ENCODE data around the gene ELL2.
"Not testable (repeated sequence)": the region's sequence is repeated elsewhere in the genome, so short reads cannot be mapped to it uniquely, and the experiment has no call there.

The ELL2 gene

DNA sequence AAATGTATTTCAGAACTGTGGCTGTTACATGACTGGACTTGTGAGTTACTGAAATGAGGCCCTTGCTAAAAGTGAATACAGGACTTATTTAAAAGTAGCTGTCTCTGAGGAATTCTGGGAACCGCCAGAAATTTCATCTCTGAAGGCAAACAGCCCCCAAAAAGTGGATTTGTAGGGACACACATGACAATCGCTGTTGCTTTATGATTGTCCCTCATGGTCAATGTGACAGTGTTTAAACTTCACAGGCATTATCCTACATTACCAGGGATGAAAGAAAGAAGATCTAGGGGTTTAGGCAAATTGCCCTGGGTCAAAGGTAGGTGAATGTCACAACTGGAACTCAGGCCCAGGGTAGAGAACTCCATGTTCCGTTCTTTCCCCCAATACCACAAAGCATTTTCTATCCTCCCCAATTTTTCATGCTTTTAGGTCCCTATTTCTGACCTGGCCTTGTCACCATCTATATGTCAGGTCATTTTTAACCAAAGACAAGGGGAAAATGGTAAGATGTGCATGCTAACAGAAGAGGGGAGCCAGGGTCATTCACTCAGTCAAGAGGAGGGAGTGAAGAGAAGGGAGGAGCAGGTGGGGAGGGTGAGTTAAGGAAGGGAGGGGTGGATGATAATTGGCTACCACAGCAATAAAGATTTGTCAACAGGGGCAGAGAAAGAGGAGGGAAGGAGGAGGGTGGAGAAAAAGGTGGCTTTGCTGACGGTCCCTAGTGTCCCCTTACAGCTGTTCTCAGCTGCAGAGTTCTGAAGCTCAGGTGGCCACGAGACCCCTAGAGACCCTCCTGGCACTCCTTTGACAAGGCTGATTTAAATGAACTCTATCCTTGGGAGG, 81.3 kb downstream of the ELL2 start:
- no peak for DNase-seq (ENCODE audit: low spot score)

DNA sequence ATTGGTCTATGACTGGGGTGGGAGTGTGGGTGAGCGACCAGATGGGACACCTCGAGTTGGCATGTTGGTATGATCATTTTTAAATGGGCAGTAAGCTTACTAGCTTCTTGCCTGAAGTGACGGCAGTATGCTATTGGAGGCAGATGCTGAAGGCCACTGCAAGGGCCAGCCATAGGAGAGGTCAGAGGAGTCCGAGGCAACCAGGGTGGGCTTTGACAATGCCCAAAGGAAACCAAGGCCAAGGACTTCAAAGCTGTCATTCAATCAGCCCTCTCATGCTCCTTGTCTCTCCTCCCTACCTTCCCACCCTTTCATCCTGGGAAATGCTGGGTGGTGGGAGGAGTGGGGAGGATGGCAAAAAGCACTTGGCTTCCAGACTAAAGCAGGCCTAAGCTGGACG, 82.0 kb downstream of the ELL2 start:
- DNase-seq (ENCODE audit: low spot score): no peak

DNA sequence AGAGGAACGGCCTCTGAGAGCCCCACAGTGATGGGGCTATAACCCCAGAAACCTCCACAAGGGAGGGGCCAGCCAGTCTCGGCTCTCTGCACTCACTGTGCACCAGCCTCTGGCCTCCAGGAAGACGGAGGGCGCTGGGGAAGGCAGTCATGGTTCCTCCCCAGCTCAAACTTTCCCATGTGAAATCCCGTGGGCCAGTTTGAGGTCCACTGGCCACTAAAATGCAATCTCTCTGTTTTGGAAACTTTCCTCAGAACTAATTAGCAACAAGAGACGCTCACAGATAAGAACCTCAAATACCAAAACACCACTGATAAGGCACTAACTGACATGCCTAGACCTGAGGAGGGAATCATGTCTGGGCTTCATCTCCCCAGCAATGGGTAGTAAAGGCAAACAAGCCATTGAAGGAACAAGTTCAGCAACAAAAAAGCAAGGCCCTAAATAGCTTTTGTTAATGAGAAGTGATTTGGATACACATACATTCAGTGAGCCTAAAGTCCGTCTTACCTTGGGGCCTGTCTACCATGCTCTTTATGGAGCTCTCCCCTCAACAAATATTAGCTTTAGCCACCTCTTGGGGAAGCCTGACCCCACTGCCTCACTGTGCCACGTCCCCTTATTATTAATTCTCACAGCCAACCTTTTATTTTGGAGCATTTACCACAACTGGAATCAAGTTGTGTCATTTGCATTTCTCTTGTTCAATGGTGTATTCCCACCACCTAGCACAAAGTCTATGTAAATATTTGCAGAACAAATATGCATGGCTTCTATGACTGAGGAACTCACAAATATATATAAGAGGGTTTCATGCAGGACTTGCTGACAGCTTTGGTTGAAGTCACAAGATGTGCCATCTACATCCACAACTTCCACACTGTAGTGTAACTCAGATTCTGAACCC, 83.0 kb downstream of the ELL2 start:
- DNase-seq (ENCODE audit: low spot score): no peak

GRCh38 chr5:95876782-95877181, 84.9 kb downstream of the ELL2 start:
- DNase-seq (ENCODE audit: low spot score): no peak

- DNase-seq (ENCODE audit: low spot score): no peak
Measured at GRCh38 chr5:95874246-95874645, 87.4 kb downstream of the ELL2 start.

GRCh38 chr5:95873351-95873750, 88.3 kb downstream of the ELL2 start:
- DNase-seq (ENCODE audit: low spot score): no peak

- peak; percentile 59 for DNase-seq (ENCODE audit: low spot score)
Measured at GRCh38 chr5:95872346-95873268, 89.0 kb downstream of the ELL2 start.

GRCh38 chr5:95871146-95871806, 90.4 kb downstream of the ELL2 start:
- DNase-seq (ENCODE audit: low spot score): no peak

DNA sequence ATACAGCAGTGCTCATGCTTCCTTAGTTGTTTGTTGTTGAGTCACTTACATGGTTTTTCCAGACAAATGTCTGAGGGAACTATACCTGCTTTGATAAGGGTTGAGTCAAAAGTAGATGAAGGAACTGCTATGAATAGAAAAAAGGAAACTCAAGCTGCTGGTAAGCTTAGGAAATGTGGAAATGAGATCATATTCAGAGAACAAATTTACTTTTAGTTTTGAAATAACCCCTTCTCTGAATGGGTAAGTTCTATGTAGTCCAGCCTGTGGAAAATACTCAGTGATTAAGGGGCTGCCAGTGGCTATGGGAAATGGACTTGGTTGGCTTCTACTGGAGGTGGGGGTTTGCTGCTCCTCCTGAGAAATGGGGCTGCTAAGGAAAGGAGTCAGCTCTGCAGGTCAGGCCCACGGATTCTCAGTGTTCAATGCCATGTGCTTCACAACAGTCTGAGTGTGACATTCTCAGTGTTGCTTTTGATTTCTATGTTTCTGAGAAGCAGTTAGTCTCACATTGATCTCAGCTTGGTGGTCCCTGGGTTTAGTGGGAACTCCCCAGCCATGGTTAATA, 91.5 kb downstream of the ELL2 start:
- DNase-seq (ENCODE audit: low spot score): no peak

DNA sequence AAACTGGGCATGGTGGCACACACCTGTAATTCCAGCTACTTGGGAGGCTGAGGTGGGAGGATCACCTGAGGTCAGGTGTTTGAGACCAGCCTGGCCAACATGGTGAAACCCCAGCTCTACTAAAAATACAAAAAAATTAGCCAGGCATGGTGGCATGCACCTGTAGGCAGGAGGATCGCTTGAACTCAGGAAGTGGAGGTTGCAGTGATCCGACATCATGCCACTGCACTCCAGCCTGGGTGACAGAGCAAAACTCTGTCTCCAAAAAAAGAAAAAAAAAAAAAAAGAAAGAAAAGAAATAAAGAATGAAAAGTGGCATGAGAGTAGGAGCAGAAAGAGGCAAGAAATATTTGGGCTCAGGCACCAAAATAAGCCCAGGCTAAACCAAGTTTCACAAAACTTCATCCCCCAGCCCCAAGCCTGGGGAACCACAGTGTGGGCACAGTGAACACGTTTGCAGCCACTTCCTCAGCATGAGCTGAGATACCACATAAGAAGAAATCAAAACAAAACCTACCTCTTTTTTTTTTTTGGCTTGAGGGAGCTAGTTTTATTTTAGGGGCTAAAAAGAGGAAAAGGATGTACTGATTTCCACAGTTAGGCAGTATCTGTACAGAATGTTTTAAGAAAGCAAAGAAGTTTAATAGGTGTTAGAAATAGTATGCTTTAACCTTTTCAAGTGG, 92.3 kb downstream of the ELL2 start:
- DNase-seq (ENCODE audit: low spot score): not testable (repeated sequence)

- no peak for DNase-seq (ENCODE audit: low spot score)
Measured at GRCh38 chr5:95868136-95868535, 93.5 kb downstream of the ELL2 start.

- DNase-seq (ENCODE audit: low spot score): no peak
Measured at GRCh38 chr5:95866435-95867040, 95.1 kb downstream of the ELL2 start.

GRCh38 chr5:95864944-95865504, 96.6 kb downstream of the ELL2 start:
- DNase-seq (ENCODE audit: low spot score): no peak

DNA sequence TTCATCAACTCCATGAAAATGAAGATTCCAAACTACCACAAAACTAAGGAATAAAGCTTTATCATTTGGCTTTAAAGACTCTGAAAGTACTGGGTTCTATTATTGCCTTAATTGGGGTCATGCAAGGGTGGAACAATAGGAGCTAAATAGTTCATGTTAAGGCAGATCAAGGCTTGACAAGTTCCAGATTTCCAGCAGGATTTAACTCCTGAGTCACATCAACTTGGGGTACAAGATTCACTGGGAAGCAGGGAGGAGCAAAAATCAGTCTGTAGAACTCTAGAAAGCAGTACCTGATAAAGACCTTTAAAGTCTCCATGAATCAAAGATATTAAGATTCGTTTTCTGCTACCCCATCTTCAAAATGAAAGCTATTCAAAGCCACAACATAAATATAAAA, 97.2 kb downstream of the ELL2 start:
- no peak for DNase-seq (ENCODE audit: low spot score)

GRCh38 chr5:95863383-95863757, 98.3 kb downstream of the ELL2 start:
- DNase-seq (ENCODE audit: low spot score): no peak

GRCh38 chr5:95862671-95863382, 98.8 kb downstream of the ELL2 start:
- DNase-seq (ENCODE audit: low spot score): no peak

- DNase-seq (ENCODE audit: low spot score): no peak
Measured at GRCh38 chr5:95861864-95862561, 99.6 kb downstream of the ELL2 start.

GRCh38 chr5:95861221-95861863, 100.3 kb downstream of the ELL2 start:
- DNase-seq (ENCODE audit: low spot score): no peak
